DOHH2 (cell line): Measurements from ENCODE around the gene S100A16.

ENCODE experiments used
- H3F3A ChIP-seq: fragments of 200-600 bp; sonication (generic), shearing (Covaris generic); 2 replicates; pipeline ENCODE4 v1.6.0; 2016; ENCODE audit warnings: antibody characterized with exemption, mild to moderate bottlenecking; ENCODE audit not compliant: control insufficient read depth, insufficient read depth
- H3K27ac ChIP-seq: fragments of 200-600 bp; sonication (generic); 2 replicates; pipeline ENCODE4 v1.5.1; 2014; ENCODE audit warnings: low read depth, mild to moderate bottlenecking, low read length, moderate library complexity
- H3K27me3 ChIP-seq: fragments of 200-600 bp; sonication (generic); 2 replicates; pipeline ENCODE4 v1.6.1; 2014; ENCODE audit warnings: mild to moderate bottlenecking, low read length, mixed read lengths; ENCODE audit not compliant: control insufficient read depth
- H3K36me3 ChIP-seq: fragments of 200-600 bp; sonication (generic); 2 replicates; pipeline ENCODE4 v1.6.1; 2014; ENCODE audit warnings: mild to moderate bottlenecking, low read length, moderate library complexity, mixed read lengths; ENCODE audit not compliant: control insufficient read depth
- H3K4me1 ChIP-seq: fragments of 200-600 bp; sonication (generic); 2 replicates; pipeline ENCODE4 v1.6.1; 2014; ENCODE audit warnings: mild to moderate bottlenecking, low read length, mixed read lengths; ENCODE audit not compliant: control insufficient read depth
- H3K4me2 ChIP-seq: fragments of 200-600 bp; sonication (generic); 2 replicates; pipeline ENCODE4 v1.6.0; 2014; ENCODE audit warnings: mild to moderate bottlenecking, low read length, moderate library complexity
- H3K4me3 ChIP-seq: fragments of 200-600 bp; sonication (generic); 2 replicates; pipeline ENCODE4 v1.5.1; 2014; ENCODE audit warnings: mild to moderate bottlenecking, low read length, mixed read lengths
- H3K79me2 ChIP-seq: fragments of 200-600 bp; sonication (generic); 2 replicates; pipeline ENCODE4 v1.6.1; 2014; ENCODE audit warnings: mild to moderate bottlenecking, low read length, mixed read lengths; ENCODE audit not compliant: control insufficient read depth
- H3K9me2 ChIP-seq: fragments of 200-600 bp; sonication (generic); replicated peaks from 2 replicates; pipeline ENCODE4 v1.6.1; 2014; ENCODE audit warnings: mild to moderate bottlenecking, low read length, mixed read lengths; ENCODE audit not compliant: control insufficient read depth
- H3K9me3 ChIP-seq: fragments of 200-600 bp; sonication (generic); 2 replicates; pipeline ENCODE4 v1.6.1; 2014; ENCODE audit warnings: antibody characterized with exemption, low read length, mixed read lengths; ENCODE audit not compliant: control insufficient read depth, insufficient read depth
- H4K20me1 ChIP-seq: fragments of 200-600 bp; sonication (generic); 2 replicates; pipeline ENCODE4 v1.6.0; 2014; ENCODE audit warnings: low read depth, mild to moderate bottlenecking, antibody characterized with exemption, low read length, moderate library complexity; ENCODE audit not compliant: control insufficient read depth, insufficient read depth
- EZH2phosphoT487 ChIP-seq: fragments of 200-600 bp; sonication (generic); IDR thresholded peaks from 2 replicates; pipeline ENCODE4 v1.6.1; 2017; ENCODE audit warnings: borderline replicate concordance, mild to moderate bottlenecking, antibody characterized with exemption, low read length, moderate library complexity, mixed read lengths
- TF ChIP-seq, protein P1 (sequence below): fragments of 200-600 bp; sonication (generic); IDR thresholded peaks from one replicate; pipeline ENCODE4 v1.5.1; 2014; ENCODE audit warnings: antibody characterized with exemption, mild to moderate bottlenecking, low read depth, low read length; ENCODE audit not compliant: poor library complexity, severe bottlenecking

S100A16 gene

DNA sequence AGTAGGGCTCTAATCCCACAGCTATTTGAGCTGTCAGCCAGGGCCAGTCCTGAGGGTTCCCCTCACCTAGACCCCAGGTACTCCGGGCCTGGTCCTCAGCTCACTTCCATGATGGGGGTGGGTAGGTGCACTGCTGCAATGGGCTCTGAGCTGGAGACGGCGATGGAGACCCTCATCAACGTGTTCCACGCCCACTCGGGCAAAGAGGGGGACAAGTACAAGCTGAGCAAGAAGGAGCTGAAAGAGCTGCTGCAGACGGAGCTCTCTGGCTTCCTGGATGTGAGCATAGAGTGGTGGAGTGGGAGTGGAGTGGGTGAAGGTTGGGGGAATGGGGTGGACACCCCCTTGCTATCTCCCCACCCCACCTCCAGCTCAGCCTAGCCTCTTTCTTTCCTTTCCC lies 17.4 kb upstream of the S100A16 start:
- H3K9me2 ChIP-seq: no peaks in the 10 kb centered on the region
- no peak overlapping the region for H3K4me2 ChIP-seq
- no peak overlapping the region for H3K4me3 ChIP-seq

DNA sequence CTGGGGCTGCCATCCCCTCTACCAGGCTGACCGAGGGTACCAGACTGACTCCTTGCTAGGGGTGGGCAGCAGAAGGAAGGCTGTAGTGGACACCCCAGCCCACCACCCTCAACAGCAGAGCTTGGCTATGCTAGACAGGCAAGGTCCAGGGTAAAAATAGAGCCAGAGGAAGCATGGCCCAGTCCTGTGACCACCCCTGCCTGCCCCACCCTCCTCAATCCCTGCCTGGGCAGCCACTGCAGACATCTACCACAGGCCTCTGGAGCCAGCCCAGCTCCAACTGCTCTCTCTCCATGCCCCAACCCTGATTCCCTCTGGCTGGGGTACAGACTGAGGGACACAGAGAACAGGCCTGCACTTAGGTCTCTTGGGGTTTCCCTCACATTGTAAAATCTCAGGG lies 17.0 kb upstream of the S100A16 start:
- H3K79me2 ChIP-seq: peaks cover 20% of the 10 kb centered on the region
- peaks cover 3% of the 10 kb centered on the region; the same call in 1 of the 2 replicates for H3F3A ChIP-seq
- H3K9me2 ChIP-seq: no peaks in the 10 kb centered on the region
- no peaks in the 10 kb centered on the region for H3K27me3 ChIP-seq
- H3K4me1 ChIP-seq: peaks cover 45% of the 10 kb centered on the region
- peaks cover 7% of the 10 kb centered on the region for H3K36me3 ChIP-seq
- H4K20me1 ChIP-seq: no peaks in the 10 kb centered on the region
- H3K4me3 ChIP-seq: no peak overlapping the region
- H3K9me3 ChIP-seq: no peaks in the 10 kb centered on the region
- H3K27ac ChIP-seq: no peak overlapping the region
- TF ChIP-seq, protein P1, sequence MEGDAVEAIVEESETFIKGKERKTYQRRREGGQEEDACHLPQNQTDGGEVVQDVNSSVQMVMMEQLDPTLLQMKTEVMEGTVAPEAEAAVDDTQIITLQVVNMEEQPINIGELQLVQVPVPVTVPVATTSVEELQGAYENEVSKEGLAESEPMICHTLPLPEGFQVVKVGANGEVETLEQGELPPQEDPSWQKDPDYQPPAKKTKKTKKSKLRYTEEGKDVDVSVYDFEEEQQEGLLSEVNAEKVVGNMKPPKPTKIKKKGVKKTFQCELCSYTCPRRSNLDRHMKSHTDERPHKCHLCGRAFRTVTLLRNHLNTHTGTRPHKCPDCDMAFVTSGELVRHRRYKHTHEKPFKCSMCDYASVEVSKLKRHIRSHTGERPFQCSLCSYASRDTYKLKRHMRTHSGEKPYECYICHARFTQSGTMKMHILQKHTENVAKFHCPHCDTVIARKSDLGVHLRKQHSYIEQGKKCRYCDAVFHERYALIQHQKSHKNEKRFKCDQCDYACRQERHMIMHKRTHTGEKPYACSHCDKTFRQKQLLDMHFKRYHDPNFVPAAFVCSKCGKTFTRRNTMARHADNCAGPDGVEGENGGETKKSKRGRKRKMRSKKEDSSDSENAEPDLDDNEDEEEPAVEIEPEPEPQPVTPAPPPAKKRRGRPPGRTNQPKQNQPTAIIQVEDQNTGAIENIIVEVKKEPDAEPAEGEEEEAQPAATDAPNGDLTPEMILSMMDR: no peak
- no peak for TF ChIP-seq EZH2phosphoT487
- no peak overlapping the region for H3K4me2 ChIP-seq

More for the DNA sequence above, 17.4 kb upstream of the S100A16 start:
- peaks cover 6% of the 10 kb centered on the region for H3K36me3 ChIP-seq
- H3F3A ChIP-seq: peaks cover 3% of the 10 kb centered on the region; the same call in 1 of the 2 replicates
- H4K20me1 ChIP-seq: no peaks in the 10 kb centered on the region
- no peaks in the 10 kb centered on the region for H3K27me3 ChIP-seq
- peaks cover 44% of the 10 kb centered on the region for H3K4me1 ChIP-seq
- H3K79me2 ChIP-seq: peaks cover 24% of the 10 kb centered on the region
- H3K27ac ChIP-seq: no peak overlapping the region
- no peaks in the 10 kb centered on the region for H3K9me3 ChIP-seq
- no peak for TF ChIP-seq EZH2phosphoT487
- TF ChIP-seq, protein P1: no peak

DNA sequence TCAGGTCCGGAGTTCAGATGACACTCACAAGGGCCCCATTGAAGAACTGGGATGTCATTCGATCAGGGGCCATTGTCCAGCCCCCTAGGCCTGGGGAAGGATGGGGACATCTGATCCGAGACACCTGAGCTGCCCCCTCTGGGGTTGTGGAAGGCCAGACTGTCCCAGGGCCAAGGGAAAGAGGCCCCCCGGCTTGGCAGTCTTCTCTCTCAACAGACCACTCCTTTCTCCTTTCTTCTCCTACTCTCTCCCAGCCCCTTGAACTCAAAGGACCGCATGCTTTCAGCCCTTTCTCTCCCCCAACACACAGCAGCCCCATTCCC lies 16.4 kb upstream of the S100A16 start:
- Histone ChIP-seq H3K27ac (no peak overlapping the region), H3K9me2 (no peaks in the 10 kb centered on the region), H3K9me3 (no peaks in the 10 kb centered on the region), H3K4me3 (no peak overlapping the region), H4K20me1 (no peaks in the 10 kb centered on the region), H3K4me2 (no peak overlapping the region), H3K27me3 (no peaks in the 10 kb centered on the region), H3K36me3 (peaks cover 7% of the 10 kb centered on the region), H3K79me2 (peaks cover 13% of the 10 kb centered on the region), H3K4me1 (peaks cover 50% of the 10 kb centered on the region), H3F3A (peaks cover 5% of the 10 kb centered on the region; the same call in 1 of the 2 replicates)
- TF ChIP-seq, protein P1: no peak
- no peak for TF ChIP-seq EZH2phosphoT487
